ENCODE results near the gene TCOF1.
A peak's percentile ranks its signal among the peaks of the same experiment; 100 is the strongest.
"Not testable (repeated sequence)": the region's sequence is repeated elsewhere in the genome, so short reads cannot be mapped to it uniquely, and the experiment has no call there.

The TCOF1 gene

GRCh38 chr5:150406723-150407095, 49.2 kb downstream of the TCOF1 start:
- Mint-ChIP-seq H3K9me3 (no peaks in the 10 kb centered on the region), H3K36me3 (ENCODE audit: low read depth) (peaks cover 48% of the 10 kb centered on the region), H3K27ac (no peak overlapping the region), H3K4me3 (no peak overlapping the region), H3K27me3 (no peaks in the 10 kb centered on the region), H3K4me1 (peaks cover 32% of the 10 kb centered on the region)
- DNase-seq, result no peak
- ATAC-seq, result no peak

GRCh38 chr5:150407096-150407720, 49.7 kb downstream of the TCOF1 start:
- peaks cover 32% of the 10 kb centered on the region for H3K4me1 Mint-ChIP-seq
- H3K36me3 Mint-ChIP-seq (ENCODE audit: low read depth), result peaks cover 47% of the 10 kb centered on the region
- DNase-seq (no peak), ATAC-seq (no peak)
- H3K9me3 Mint-ChIP-seq, result no peaks in the 10 kb centered on the region
- no peak overlapping the region for H3K27ac Mint-ChIP-seq
- no peaks in the 10 kb centered on the region for H3K27me3 Mint-ChIP-seq
- peak overlapping the region; percentile 1 for H3K4me3 Mint-ChIP-seq

GRCh38 chr5:150408231-150408943, 50.9 kb downstream of the TCOF1 start:
- Mint-ChIP-seq H3K27ac (no peak overlapping the region), H3K4me3 (peak overlapping the region; percentile 26), H3K4me1 (peaks cover 43% of the 10 kb centered on the region), H3K9me3 (no peaks in the 10 kb centered on the region), H3K36me3 (ENCODE audit: low read depth) (peaks cover 41% of the 10 kb centered on the region), H3K27me3 (no peaks in the 10 kb centered on the region)
- DNase-seq (no peak), ATAC-seq (no peak)

- ATAC-seq (peak; percentile 35), DNase-seq (peak; percentile 50)
- H3K9me3 Mint-ChIP-seq, result no peaks in the 10 kb centered on the region
- H3K27me3 Mint-ChIP-seq, result no peaks in the 10 kb centered on the region
- peak overlapping the region; percentile 99 for H3K27ac Mint-ChIP-seq
- H3K4me1 Mint-ChIP-seq, result peaks cover 51% of the 10 kb centered on the region
- peaks cover 38% of the 10 kb centered on the region for H3K36me3 Mint-ChIP-seq (ENCODE audit: low read depth)
- H3K4me3 Mint-ChIP-seq, result peak overlapping the region; percentile 98
These were observed 52.4 kb downstream of the TCOF1 start for GRCh38 chr5:150409638-150410523.

- H3K27ac Mint-ChIP-seq, result peak overlapping the region; percentile 99
These were observed 53.2 kb downstream of the TCOF1 start for GRCh38 chr5:150410524-150411244.

GRCh38 chr5:150411245-150411979, 53.9 kb downstream of the TCOF1 start:
- no peaks in the 10 kb centered on the region for H3K9me3 Mint-ChIP-seq
- peak; percentile 72 for DNase-seq
- peaks cover 58% of the 10 kb centered on the region for H3K4me1 Mint-ChIP-seq
- peaks cover 32% of the 10 kb centered on the region for H3K36me3 Mint-ChIP-seq (ENCODE audit: low read depth)
- no peaks in the 10 kb centered on the region for H3K27me3 Mint-ChIP-seq
- ATAC-seq, result peak; percentile 13
- H3K4me3 Mint-ChIP-seq, result peak overlapping the region; percentile 98
- peak overlapping the region; percentile 99 for H3K27ac Mint-ChIP-seq

More at GRCh38 chr5:150410524-150411244, 53.2 kb downstream of the TCOF1 start:
- H3K27me3 Mint-ChIP-seq, result no peaks in the 10 kb centered on the region
- H3K36me3 Mint-ChIP-seq (ENCODE audit: low read depth), result peaks cover 38% of the 10 kb centered on the region
- no peaks in the 10 kb centered on the region for H3K9me3 Mint-ChIP-seq
- H3K4me1 Mint-ChIP-seq, result peaks cover 55% of the 10 kb centered on the region
- peak overlapping the region; percentile 98 for H3K4me3 Mint-ChIP-seq
- DNase-seq, result peak; percentile 35
- peak; percentile 2 for ATAC-seq

GRCh38 chr5:150412319-150413175, 55.0 kb downstream of the TCOF1 start, which contains the start of gene CD74:
TSS of gene CD74 (minus strand) at chr5:150412910. CDS start at chr5:150412749, 161 bp downstream.
- H3K36me3 Mint-ChIP-seq (ENCODE audit: low read depth), result peaks cover 26% of the 10 kb centered on the region
- peaks cover 58% of the 10 kb centered on the region for H3K4me1 Mint-ChIP-seq
- no peaks in the 10 kb centered on the region for H3K9me3 Mint-ChIP-seq
- peak within 1 kb of the TSS; percentile 98 for H3K4me3 Mint-ChIP-seq
- no peaks in the 10 kb centered on the region for H3K27me3 Mint-ChIP-seq
- peak; percentile 89 for ATAC-seq
- peak within 1 kb of the TSS; percentile 99 for H3K27ac Mint-ChIP-seq
- DNase-seq, result peak; percentile 93

- Mint-ChIP-seq H3K4me1 (peaks cover 51% of the 10 kb centered on the region), H3K27ac (peak overlapping the region; percentile 99)
These were observed 55.8 kb downstream of the TCOF1 start for GRCh38 chr5:150413176-150413901.

GRCh38 chr5:150413902-150414790, 56.6 kb downstream of the TCOF1 start:
- ATAC-seq, H3K9me3 Mint-ChIP-seq, H3K27me3 Mint-ChIP-seq, DNase-seq: not testable (repeated sequence)
- Mint-ChIP-seq H3K4me1 (peaks cover 49% of the 10 kb centered on the region), H3K27ac (peak overlapping the region; percentile 99), H3K36me3 (ENCODE audit: low read depth) (peaks cover 19% of the 10 kb centered on the region), H3K4me3 (peak overlapping the region; percentile 98)

More at GRCh38 chr5:150413176-150413901, 55.8 kb downstream of the TCOF1 start:
- Mint-ChIP-seq H3K9me3 (no peaks in the 10 kb centered on the region), H3K36me3 (ENCODE audit: low read depth) (peaks cover 23% of the 10 kb centered on the region), H3K27me3 (no peaks in the 10 kb centered on the region), H3K4me3 (peak overlapping the region; percentile 98)
- ATAC-seq (no peak), DNase-seq (no peak)

- peaks cover 2% of the 10 kb centered on the region for H3K27me3 Mint-ChIP-seq
- H3K4me3 Mint-ChIP-seq, result no peak overlapping the region
- peaks cover 22% of the 10 kb centered on the region for H3K4me1 Mint-ChIP-seq
- H3K36me3 Mint-ChIP-seq (ENCODE audit: low read depth), result no peaks in the 10 kb centered on the region
- DNase-seq, result no peak
- ATAC-seq, result no peak
- peak overlapping the region; percentile 15 for H3K27ac Mint-ChIP-seq
- H3K9me3 Mint-ChIP-seq, result no peaks in the 10 kb centered on the region
These were observed 62.3 kb downstream of the TCOF1 start for GRCh38 chr5:150419630-150420270.

GRCh38 chr5:150422075-150422474, 64.6 kb downstream of the TCOF1 start:
- H3K27me3 Mint-ChIP-seq, result peaks cover 2% of the 10 kb centered on the region
- no peaks in the 10 kb centered on the region for H3K9me3 Mint-ChIP-seq
- no peaks in the 10 kb centered on the region for H3K36me3 Mint-ChIP-seq (ENCODE audit: low read depth)
- ATAC-seq, result no peak
- peaks cover 15% of the 10 kb centered on the region for H3K4me1 Mint-ChIP-seq
- peak overlapping the region; percentile 8 for H3K27ac Mint-ChIP-seq
- H3K4me3 Mint-ChIP-seq, result no peak overlapping the region
- no peak for DNase-seq
